GM18502 (cell line): Measurements from ENCODE around the gene RUBCNL.

Experiments used
- ATAC-seq: cut with Tn5 transposase; IDR thresholded peaks from one replicate; pipeline ENCODE4 v1.9.1; 2021; ENCODE audit warnings: mild to moderate bottlenecking; ENCODE audit not compliant: unreplicated experiment, poor library complexity

RUBCNL gene

GRCh38 chr13:46343279-46343994 lies 43.6 kb downstream of the RUBCNL start:
- ATAC-seq, result no peak

GRCh38 chr13:46342538-46342937 lies 44.5 kb downstream of the RUBCNL start:
- no peak for ATAC-seq

GRCh38 chr13:46341112-46341711 lies 45.8 kb downstream of the RUBCNL start:
- peak; percentile 79 for ATAC-seq

- ATAC-seq, result no peak
These were observed 46.4 kb downstream of the RUBCNL start for GRCh38 chr13:46340631-46341111.

- ATAC-seq, result no peak
These were observed 47.0 kb downstream of the RUBCNL start for GRCh38 chr13:46340011-46340410.

GRCh38 chr13:46339035-46339666 lies 47.9 kb downstream of the RUBCNL start:
- ATAC-seq, result peak; percentile 62

- no peak for ATAC-seq
These were observed 49.4 kb downstream of the RUBCNL start for GRCh38 chr13:46337700-46338099.

- ATAC-seq, result peak; percentile 51
These were observed 52.8 kb downstream of the RUBCNL start for GRCh38 chr13:46334035-46334822.

GRCh38 chr13:46332772-46333171 lies 54.3 kb downstream of the RUBCNL start:
- no peak for ATAC-seq

- no peak for ATAC-seq
These were observed 57.4 kb downstream of the RUBCNL start for GRCh38 chr13:46329624-46330023.

GRCh38 chr13:46327246-46327645 lies 59.8 kb downstream of the RUBCNL start:
- ATAC-seq, result no peak

GRCh38 chr13:46324976-46325375 lies 62.1 kb downstream of the RUBCNL start:
- no peak for ATAC-seq

- ATAC-seq, result peak; percentile 70
These were observed 65.4 kb downstream of the RUBCNL start for GRCh38 chr13:46321494-46322225.

- ATAC-seq, result no peak
These were observed 66.2 kb downstream of the RUBCNL start for GRCh38 chr13:46320821-46321220.

- ATAC-seq, result no peak
These were observed 66.6 kb downstream of the RUBCNL start for GRCh38 chr13:46320406-46320805.

GRCh38 chr13:46318986-46319385 lies 68.1 kb downstream of the RUBCNL start:
- ATAC-seq, result no peak

- ATAC-seq, result no peak
These were observed 69.9 kb downstream of the RUBCNL start for GRCh38 chr13:46317120-46317519.

- no peak for ATAC-seq
These were observed 71.5 kb downstream of the RUBCNL start for GRCh38 chr13:46315491-46316075.

GRCh38 chr13:46315036-46315435 lies 72.0 kb downstream of the RUBCNL start:
- ATAC-seq, result no peak

GRCh38 chr13:46314587-46314986 lies 72.5 kb downstream of the RUBCNL start:
- no peak for ATAC-seq
